GM19239 (cell line): ENCODE data around the gene PARD6B.
"Not testable (repeated sequence)": the region's sequence is repeated elsewhere in the genome, so short reads cannot be mapped to it uniquely, and the experiment has no call there.

ENCODE experiments used
- DNase-seq: peaks from one replicate; pipeline ENCODE4 v3.0.0; 2011; ENCODE audit warnings: low spot score; ENCODE audit not compliant: insufficient read length
- FAIRE-seq: peaks from 2 replicates; lab custom pipeline; 2011; peaks lifted over from hg19 to GRCh38; lab: Jason Lieb, UNC

Gene PARD6B

DNA sequence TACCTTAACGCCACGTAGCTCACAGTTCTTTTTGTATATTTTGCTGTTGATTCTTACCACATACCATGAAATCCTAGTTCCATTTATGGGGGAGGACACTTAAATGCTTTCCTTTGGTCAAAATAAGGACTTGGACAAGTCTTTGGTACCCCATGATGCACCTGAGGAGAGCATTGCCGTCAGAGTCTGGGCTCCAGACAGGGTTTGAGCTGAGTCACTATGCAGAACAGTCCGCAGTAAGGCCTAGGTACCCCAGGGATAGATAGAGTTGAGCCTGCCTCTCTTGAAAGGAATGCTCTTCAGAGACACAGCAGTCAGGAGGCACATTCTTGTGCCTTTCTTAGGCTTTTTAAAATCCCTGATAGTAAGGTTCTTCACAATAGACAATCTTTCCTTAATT is 6.0 kb downstream of the PARD6B start:
- no peak for FAIRE-seq
- DNase-seq = no peak

DNA sequence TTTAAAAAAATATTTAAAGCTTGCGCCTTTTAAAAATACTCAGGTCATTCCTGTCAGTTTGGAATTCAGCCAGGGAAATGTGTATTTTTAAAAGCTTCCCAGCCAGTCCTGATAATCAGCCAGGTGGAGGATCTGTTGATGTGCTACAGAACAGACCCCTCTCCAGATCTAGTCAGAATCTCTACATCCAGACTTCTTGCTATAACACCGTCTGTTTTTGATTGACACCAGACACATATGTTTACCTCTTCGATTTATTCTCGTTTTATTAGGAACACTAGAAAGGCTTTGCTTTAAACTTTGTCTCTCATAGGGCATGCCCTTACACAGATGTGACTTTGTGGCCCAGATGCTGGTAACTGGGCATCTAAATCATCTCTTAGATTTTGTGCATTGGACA is 11.7 kb downstream of the PARD6B start:
- FAIRE-seq (no peak), DNase-seq (no peak)

DNA sequence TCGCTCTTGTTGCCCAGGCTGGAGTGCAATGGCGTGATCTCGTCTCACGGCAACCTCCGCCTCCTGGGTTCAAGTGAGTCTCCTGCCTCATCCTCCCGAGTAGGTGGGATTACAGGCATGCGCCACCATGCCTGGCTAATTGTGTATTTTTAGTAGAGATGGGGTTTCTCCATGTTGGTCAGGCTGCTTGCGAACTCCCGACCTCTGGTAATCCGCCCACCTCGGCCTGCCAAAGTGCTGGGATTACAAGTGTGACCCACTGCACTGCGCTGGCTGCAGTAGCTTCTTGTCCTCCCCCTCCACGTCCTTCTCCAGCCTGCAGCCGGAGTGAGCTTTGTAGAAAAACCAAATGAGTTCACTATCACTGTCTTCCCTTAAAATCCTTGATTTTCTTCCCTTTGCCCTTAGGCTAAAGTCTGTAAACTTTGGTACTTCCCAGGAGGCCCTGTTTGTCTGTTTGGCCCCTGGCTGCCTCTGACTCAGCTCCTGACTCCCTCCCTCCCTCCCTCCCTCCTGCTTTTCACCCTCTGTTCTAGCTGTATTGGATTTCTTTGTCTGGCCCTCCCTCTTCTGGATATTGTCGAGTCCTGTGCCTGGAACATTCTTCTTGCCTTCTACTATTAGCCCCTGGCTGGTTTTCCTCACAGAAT is 12.9 kb downstream of the PARD6B start:
- FAIRE-seq = no peak
- DNase-seq = no peak

DNA sequence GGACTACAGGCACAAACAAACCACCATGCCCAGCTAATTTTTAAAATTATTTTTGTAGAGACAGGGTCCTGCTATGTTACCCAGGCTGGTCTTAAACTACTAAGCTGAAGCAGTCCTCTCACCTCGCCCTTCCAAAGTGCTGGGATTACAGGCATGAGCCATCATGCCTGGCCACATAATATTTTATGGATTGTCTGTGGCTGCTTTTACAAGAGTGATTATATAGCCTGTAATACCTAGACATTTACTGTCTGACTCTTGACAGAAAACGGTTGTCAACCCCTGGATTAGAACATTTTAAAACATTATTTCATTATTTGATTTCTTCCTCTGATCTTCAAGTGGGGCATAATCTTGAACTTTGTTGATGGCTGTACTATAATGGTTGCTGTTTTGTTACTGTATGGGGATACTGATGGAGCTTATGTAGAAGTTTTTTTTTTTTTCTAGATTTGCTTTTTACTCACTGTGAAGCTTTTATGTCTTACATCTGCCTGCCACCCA is 14.3 kb downstream of the PARD6B start:
- no peak for DNase-seq
- FAIRE-seq = no peak

DNA sequence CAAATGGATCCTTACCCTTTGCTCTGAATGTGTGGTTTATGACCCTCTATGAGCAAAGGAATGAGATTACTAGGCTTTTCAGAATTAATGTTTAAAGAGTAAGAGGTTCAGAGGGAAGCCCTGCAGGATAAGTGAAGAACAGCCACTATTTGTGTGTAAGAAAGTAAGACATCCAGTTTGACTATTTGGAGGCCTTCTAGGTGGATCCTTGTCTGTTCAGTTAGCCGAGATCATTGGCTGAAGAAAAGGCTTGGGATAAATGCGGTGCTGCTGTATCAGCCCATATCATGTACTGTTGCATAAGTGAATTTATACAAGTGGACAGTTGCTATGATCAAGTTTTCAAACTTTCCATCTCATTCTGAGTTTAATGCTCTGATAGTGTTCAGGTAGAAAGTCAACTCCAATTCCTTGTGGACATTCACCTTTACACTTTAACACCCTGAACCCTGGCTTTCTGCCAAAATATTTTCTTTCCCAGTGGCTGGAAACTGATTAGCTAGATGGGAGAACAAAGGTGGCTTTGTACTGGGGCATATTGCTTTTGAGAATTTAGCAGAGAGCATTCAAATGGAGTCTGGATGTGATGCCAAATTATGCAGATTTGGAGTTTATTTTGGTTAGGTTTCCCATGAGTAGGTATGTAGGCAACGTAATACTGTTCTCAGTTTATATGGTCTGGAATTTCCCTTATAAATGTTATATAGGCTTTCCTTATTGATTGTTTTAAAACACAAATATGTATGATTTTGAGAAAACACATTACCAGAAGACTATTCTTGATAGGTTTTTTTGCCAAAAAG is 15.0 kb downstream of the PARD6B start:
- FAIRE-seq (no peak), DNase-seq (no peak)

DNA sequence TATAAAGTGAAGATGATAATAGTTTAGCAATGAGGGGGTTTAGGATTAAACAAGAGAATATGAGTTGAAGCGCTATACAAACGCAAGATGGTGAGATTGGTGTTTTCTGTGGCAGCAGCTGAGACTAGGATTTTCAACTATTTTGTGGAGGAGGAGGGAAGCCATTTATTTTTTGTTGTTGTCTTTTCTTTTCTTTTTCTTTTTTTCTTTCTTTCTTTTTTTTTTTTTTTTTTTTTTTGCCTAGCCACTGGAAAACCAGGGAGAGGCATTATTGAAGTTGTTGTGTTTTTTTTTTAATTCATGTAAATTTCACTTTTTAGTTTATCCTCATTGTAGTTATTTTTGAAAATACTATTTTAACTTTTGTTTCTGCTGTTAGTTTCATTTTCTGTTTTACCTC is 15.9 kb downstream of the PARD6B start:
- FAIRE-seq = no peak
- DNase-seq = no peak

DNA sequence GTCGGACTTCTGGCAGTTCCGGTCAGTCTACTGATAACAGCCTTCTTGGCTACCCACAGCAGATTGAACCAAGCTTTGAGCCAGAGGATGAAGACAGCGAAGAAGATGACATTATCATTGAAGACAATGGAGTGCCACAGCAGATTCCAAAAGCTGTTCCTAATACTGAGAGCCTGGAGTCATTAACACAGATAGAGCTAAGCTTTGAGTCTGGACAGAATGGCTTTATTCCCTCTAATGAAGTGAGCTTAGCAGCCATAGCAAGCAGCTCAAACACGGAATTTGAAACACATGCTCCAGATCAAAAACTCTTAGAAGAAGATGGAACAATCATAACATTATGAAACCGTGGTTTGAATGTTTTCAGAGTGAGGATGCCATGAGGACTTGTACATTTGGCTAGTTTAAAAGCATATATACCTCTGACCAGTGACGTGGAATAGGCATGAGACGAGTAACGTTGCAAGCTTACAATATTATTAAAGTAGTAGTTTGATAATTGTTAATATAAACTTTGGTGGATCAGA is 18.8 kb downstream of the PARD6B start:
- FAIRE-seq (no peak), DNase-seq (no peak)

DNA sequence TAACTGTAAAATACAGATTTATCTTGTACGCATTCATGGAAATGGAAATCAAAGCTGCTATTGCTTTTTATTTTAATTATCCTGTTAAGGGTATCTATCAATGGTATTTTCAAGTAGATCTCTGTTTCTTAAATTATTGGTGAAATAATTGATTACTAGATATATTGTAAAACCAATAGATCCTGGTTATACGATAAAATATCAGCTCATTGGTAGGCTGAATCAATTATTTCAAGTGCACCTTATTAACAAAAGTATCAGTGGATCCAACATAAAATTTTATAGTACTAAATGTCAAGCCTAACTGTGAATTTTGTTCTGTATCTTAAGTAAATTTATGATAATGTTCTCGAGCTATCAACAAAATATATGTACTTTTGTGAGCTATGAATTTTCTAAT is 21.8 kb downstream of the PARD6B start:
- DNase-seq (no peak), FAIRE-seq (no peak)

DNA sequence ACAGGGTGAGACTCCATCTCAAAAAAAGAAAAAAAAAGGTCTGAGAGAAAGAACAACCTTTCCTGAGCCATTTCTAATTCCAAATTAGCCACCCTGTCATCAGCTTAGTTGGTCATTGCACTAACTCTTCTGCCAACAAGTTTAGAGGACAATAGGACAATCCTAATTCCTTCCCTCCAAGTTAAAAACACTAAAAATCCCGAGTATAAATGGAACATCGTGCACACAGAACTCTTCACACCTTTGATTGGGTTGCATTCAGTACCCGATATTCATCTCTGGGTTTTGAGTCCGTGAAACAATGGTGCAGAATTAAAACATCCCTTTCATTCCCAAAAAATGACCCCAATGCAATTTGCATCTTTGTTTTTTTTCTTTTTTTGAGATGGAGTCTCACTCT is 23.0 kb downstream of the PARD6B start:
- no peak for DNase-seq
- no peak for FAIRE-seq

DNA sequence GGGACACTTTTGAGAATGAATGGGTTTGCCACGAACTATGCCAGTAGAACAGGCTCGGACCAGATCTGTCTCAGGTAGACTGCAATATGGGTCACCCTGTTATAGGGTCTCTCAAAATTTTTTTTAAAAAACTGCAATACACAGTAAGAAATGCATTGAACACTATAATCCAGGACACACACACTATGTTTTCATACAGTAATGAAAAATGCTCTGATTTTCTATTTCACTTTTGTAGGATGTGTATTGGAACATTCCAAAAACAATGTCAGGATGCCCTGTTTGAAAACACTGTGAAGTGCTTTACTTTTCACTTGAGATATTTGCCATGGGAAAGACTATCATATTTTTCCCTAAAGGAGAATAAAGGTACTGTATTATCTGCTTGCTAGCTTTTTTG is 25.1 kb downstream of the PARD6B start:
- DNase-seq = no peak
- FAIRE-seq = no peak

DNA sequence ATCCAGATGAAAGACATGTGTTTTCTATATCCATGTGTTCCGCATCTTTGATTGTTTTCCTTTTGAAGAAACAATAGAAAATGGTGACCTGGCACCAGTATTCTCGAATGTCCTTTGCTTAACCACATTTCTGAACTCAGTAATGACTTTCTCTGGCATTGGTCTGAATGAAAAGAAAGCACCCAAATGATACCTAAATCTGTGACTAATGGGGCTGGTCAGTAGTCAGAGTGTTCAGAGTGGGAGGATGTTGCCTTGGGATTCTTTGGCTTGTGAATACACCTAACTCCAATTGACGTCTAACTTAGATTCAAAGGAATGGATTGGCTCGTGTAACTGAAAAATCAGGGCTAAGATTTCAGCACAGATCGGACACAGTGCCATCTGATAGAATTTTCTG is 27.1 kb downstream of the PARD6B start:
- DNase-seq (no peak), FAIRE-seq (no peak)

DNA sequence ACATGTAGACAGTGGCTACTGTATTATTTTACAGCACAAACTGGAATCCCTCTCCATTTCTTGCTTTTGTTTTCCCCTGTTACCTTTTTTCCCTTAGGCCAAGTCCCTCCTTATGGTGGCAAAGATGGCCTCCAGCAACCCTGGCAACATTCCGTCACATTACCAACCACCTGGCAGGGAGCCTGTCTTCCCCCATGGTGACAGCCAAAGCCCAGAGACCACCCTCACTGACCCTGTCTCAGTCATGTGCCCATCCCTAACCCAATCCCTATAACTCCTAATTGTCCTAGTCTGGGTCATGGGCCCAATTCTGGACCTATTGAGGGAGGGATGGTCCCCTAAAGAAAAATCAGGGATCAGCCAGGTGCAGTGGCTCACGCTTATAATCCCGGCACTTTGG is 27.6 kb downstream of the PARD6B start:
- FAIRE-seq (no peak), DNase-seq (no peak)

DNA sequence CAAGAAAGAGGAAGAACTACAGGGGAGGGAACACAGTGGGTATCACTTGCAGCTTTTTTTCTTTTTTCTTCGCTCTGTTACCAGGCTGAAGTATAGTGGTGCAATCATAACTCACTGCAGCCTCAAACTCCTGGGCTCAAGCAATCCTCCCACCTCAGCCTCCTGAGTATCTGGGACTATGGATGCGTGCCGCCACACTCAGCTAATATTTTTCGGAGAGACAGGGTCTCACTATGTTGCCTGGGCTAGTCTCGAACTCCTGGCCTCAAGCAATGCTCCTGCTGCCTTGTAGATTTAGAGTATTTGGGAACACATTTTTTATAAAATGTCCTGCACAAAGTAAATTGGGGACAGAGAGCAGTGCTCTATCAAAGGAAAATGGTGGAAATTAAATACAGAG is 28.3 kb downstream of the PARD6B start:
- DNase-seq (no peak), FAIRE-seq (no peak)

DNA sequence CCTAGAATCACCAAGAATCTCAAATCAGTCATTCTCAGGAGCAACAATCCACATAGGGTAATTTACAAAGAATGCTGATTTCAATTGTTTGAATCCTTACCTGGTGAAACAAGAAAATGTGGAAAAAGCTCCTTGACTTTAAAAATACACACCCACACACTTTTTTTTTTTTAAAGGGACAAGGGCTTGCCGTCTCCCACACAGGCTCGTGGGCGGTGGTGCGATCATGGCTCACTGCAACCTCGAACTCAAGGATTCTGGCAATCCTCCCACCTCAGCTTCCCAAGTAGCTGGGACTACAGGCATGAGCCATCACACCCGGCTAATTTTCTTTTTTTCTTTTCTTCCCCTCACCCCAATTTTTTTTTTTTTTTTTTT is 30.7 kb downstream of the PARD6B start:
- DNase-seq (no peak), FAIRE-seq (no peak)

DNA sequence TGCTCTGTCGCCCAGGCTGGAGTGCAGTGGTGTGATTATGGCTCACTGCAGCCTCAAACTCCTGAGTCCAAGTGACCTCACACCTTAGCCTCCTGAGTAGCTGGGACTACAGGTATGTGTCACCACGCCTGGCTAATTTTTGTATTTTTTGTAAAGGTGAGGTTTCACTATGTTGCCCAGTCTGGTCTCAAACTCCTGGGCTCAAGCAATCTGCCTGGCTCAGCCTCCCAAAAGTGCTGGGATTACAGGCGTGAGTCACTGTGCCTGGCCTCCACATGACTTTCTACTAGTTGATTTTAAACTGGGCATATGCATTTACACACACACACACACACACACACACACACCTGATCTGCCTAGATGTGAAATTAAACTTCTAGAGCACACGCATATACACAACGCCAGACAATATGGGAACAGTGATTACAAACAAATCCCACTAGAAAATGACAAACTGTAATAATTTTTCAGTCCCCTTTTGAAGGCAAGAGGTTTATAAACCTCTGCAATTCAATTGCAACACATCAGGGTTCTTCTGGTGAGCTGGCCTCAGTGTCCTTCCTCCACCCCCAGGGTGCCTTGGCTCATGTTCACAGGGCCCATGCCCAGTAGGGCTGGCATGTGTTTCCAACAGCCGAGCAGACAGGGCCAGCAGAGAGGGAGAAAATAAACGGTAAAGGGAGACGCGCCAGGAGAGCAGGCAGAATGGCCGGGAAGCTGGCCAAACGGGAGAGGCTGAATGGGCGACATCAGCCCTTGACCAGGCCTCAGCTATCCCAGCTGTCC is 31.2 kb downstream of the PARD6B start:
- FAIRE-seq = no peak
- DNase-seq = no peak

DNA sequence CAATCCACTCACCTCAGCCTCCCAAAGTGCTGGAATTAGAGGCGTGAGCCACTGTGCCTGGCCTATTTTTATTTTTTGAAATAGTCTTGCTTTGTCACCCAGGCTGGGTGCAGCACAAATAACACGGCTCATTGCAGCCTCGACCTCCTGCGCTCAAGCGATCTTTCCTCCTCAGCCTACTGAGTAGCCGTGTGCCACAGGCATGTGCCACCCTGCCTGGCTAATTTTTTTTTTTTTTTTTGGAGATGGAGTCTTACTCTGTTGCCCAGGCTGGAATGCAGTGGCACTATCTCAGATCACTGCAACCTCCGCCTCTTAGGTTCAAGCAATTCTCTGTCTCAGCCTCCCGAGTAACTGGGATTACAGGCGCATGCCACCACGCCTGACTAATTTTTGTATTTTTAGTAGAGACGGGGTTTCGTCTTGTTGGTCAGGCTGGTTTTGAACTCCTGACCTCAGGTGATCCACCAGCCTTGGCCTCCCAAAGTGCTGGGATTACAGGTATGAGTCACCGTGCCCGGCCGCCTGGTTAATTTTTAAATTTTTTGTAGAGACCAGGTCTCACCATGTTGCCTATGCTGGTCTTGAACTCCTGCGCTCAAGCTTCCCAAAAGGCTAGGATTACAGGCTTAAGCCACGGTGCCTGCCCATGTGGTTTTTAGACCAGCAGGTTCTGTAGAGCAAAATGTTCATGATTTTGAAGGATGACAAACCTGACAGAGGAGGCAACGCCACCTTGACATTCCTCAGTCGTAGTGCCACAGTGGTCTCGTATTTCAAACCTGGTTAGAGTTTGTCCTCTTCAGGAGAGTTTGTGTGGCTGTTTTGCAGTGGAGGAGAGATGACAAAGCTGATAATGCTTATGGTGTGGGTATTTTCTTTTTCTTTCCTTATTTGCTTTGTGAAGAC is 32.4 kb downstream of the PARD6B start:
- DNase-seq, FAIRE-seq: not testable (repeated sequence)

DNA sequence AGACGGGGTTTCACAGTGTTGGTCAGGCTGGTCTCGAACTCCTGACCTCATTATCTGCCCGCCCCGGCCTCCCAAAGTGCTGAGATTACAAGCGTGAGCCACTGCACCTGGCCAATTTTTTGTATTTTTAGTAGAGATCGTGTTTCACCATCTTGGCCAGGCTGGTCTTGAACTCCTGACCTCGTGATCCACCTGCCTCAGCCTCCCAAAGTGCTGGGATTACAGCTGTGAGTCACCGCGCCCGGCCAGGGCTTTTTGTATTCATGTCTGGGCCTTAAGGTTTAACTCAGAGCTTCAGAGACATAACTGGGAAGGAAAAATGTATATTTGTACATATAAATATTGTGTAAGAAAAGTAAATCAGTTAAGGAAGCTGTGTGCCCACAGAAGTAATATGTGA is 33.9 kb downstream of the PARD6B start:
- DNase-seq = not testable (repeated sequence)

DNA sequence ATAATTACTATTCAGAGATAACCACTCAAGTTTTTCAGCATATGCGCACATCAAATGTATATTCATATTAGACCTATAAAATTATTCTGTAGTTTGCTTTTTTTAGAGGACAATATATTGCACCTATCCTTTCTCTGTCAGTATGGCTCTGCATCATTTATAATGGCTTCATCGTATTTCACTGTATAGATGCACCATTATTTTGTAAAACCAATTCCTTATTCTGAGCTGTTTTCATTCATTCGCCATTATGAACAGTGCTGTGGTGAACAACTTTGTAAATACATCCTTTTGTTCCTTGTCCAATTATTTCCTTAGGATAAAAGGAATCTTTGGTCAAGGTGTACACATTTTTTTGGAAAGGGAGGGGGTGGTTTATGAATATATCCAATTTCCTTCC is 34.3 kb downstream of the PARD6B start:
- DNase-seq = no peak
- FAIRE-seq = no peak

More for the DNA sequence above, 33.9 kb downstream of the PARD6B start:
- not testable (repeated sequence) for FAIRE-seq

DNA sequence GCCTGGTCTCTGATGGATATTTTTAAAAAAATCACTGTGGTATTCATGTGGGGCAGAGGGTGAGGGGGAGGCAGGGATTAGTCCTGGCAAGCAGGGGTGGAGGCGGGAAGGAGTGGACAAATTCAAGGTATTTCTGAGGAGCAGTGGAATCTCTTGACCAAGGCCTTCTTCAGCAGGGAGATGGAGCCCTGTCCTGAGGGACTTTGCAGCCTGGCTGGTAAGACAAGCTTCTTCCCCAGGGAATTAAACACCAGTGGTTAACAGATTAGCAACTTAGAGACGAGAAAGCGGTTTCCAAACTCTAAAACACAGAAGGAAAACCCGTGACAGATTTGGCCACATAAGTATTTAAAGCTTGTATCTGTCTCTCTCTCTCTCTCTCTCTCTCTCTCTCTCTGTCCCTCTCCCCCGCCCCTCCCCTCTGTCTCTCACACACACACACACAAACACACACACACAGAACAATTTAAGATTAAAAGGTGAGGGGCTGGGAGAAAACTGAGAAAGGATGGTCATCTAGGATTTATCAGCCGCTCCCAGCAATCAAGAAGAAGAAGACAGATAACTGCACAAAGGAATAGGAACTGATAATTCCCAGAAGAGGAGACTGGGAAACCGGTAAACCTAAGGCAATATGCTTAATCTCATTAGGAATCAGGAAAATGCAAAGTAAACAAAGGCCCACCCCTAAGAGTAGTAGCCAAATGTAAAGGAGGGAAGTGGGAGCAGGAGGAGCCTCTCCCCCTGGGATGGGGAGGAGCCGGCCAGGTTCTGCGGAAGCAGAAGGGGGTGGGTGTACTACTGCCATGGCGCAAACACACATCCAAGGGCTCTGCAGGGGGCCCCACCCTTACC is 35.8 kb downstream of the PARD6B start:
- FAIRE-seq = not testable (repeated sequence)

More for the DNA sequence above, 35.8 kb downstream of the PARD6B start:
- DNase-seq = not testable (repeated sequence)
